ENCODE measurements around the gene CASZ1.

DNA sequence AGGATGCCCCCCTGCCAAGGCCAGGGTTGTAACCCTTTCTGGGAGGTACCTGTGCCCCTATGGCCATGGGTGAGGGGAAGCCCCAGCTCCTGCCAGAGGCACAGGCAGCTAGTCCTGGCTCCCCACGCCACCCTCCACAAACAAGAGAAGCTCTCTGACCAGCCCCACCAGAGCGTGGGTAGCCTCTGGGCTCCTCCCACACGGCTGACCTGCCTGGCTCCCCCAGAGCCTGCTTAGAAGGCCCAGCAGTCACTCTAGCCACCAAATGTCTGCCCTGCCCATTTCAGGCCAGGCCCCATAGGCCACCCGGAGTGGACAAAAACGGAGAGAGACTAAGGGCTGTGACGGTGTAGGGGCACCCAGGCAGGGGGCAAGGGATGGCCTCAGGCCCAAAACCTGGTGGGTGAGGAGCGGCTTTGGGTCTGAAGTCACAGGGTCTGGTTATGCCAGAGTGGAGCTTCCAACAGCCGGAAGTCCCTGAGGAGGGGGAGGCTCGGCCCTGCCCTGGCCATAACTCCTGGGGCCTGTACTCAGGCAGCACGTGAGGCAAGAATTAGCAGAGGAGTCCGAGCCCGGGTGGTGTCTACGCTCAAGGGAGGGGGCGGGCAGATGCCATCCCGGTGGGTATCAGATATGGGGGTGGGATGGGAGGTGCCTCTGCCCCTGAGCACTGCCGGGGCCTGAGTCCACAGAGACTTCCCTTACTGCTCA lies 155.4 kb downstream of the CASZ1 start:
- TF ChIP-seq, protein P1, sequence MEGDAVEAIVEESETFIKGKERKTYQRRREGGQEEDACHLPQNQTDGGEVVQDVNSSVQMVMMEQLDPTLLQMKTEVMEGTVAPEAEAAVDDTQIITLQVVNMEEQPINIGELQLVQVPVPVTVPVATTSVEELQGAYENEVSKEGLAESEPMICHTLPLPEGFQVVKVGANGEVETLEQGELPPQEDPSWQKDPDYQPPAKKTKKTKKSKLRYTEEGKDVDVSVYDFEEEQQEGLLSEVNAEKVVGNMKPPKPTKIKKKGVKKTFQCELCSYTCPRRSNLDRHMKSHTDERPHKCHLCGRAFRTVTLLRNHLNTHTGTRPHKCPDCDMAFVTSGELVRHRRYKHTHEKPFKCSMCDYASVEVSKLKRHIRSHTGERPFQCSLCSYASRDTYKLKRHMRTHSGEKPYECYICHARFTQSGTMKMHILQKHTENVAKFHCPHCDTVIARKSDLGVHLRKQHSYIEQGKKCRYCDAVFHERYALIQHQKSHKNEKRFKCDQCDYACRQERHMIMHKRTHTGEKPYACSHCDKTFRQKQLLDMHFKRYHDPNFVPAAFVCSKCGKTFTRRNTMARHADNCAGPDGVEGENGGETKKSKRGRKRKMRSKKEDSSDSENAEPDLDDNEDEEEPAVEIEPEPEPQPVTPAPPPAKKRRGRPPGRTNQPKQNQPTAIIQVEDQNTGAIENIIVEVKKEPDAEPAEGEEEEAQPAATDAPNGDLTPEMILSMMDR (IDR thresholded peaks at IDR 0.05; ENCODE audit: borderline replicate concordance, extremely low read depth, low read length, poor library complexity, severe bottlenecking) = no peak
- TF ChIP-seq EZH2 (IDR thresholded peaks at IDR 0.05; ENCODE audit: borderline replicate concordance, low read depth, low read length, severe bottlenecking) = no peak

Data from DND-41 (cell line).